Panc1 (cell line): ENCODE results near the gene RPL36. TPM values are rescaled to one million over a fixed set of nuclear protein-coding genes. Genes with fewer than 3 reads are reported as not detected.

ENCODE experiments used
- ATAC-seq: fragments of 200-7000 bp; cut with Tn5 transposase; 2 replicates; pipeline ENCODE4 v1.9.1; 2020; ENCODE audit warnings: mild to moderate bottlenecking, moderate library complexity
- BruUV-seq: library from RNA; stranded (reverse); fragments of 400-500 nt; replicated peaks from 2 replicates; lab custom pipeline; 2021; lab: Mats Ljungman, UMichigan
- CTCF ChIA-PET: fragments of 300-600 bp; sonication (Branson Sonifier 250); formaldehyde crosslinking; loops from one replicate; lab custom pipeline; 2022; ENCODE audit warnings: antibody characterized with exemption; lab: Charles Lee
- POLR2A ChIA-PET: fragments of 300-600 bp; sonication (Branson Sonifier 250); formaldehyde crosslinking; loops from one replicate; lab custom pipeline; 2022; ENCODE audit warnings: antibody characterized with exemption; lab: Charles Lee
- DNase-seq: peaks from one replicate; pipeline ENCODE4 v3.0.0-alpha.2; 2010; ENCODE audit warnings: low read depth, low spot score
- H3K27ac ChIP-seq: 2 replicates; pipeline ENCODE4 v1.5.1; 2011; ENCODE audit warnings: mild to moderate bottlenecking, low read length, inconsistent platforms
- H3K27me3 ChIP-seq: fragments of 200-500 bp; sonication (Bioruptor generic); 2 replicates; pipeline ENCODE4 v1.6.0; 2014; ENCODE audit warnings: low read length, inconsistent platforms; ENCODE audit not compliant: control insufficient read depth, insufficient read depth
- H3K36me3 ChIP-seq: fragments of 200-500 bp; sonication (Bioruptor generic); 2 replicates; pipeline ENCODE4 v1.5.1; 2014; ENCODE audit warnings: inconsistent platforms, mild to moderate bottlenecking, low read length, moderate library complexity; ENCODE audit not compliant: control insufficient read depth, insufficient read depth
- H3K4me1 ChIP-seq: 2 replicates; pipeline ENCODE4 v1.5.1; 2011; ENCODE audit warnings: inconsistent platforms, mild to moderate bottlenecking, low read length, moderate library complexity; ENCODE audit not compliant: control insufficient read depth, insufficient read depth
- H3K4me3 ChIP-seq, 2 experiments: 2 replicates each; pipeline ENCODE4 v1.5.1; 2011 to 2012; ENCODE audit warnings: low read depth in 2 of 2, low read length in 2 of 2, mild to moderate bottlenecking in 2 of 2, inconsistent platforms in 1 of 2, moderate library complexity in 1 of 2
- H3K9me3 ChIP-seq: fragments of 200-500 bp; sonication (Bioruptor generic); 2 replicates; pipeline ENCODE4 v1.5.1; 2014; ENCODE audit warnings: low read depth, mild to moderate bottlenecking, inconsistent platforms, low read length, moderate library complexity; ENCODE audit not compliant: control insufficient read depth, insufficient read depth
- POLR2AphosphoS5 ChIP-seq: IDR thresholded peaks from 2 replicates; pipeline ENCODE4 v1.6.1; 2012; ENCODE audit warnings: mild to moderate bottlenecking, low read depth, low read length, moderate library complexity
- SIN3A ChIP-seq: IDR thresholded peaks from 2 replicates; pipeline ENCODE4 v1.6.1; 2012; ENCODE audit warnings: low read depth, mild to moderate bottlenecking, low read length, moderate library complexity, borderline replicate concordance; ENCODE audit not compliant: insufficient read depth
- TCF7L2 ChIP-seq: IDR thresholded peaks from 2 replicates; pipeline ENCODE4 v1.6.1; 2011; ENCODE audit warnings: mild to moderate bottlenecking, low read depth, low read length, inconsistent platforms
- in situ Hi-C: cut with HindIII; loops from 2 replicates; pipeline ENCODE4 v1.10.0; 2016; ENCODE audit warnings: low sequenced_read_pairs, low pct_unique_long_range_greater_than_20kb
- intact Hi-C: fragments of 100-400 bp; cut with micrococcal nuclease; formaldehyde crosslinking; loops from one replicate; pipeline ENCODE4 v1.10.0; 2022; ENCODE audit not compliant: unreplicated experiment
- total RNA-seq: library from RNA; stranded (reverse); gene quantifications from one replicate; pipeline ENCODE4 v1.2.1, GENCODE V29; 2021; ENCODE audit not compliant: unreplicated experiment
- TF ChIP-seq, protein P1 (sequence below): fragments of 450-650 bp; IDR thresholded peaks from 2 replicates; pipeline ENCODE4 v1.5.1; 2017; ENCODE audit warnings: mild to moderate bottlenecking
- TF ChIP-seq, protein P2 (sequence below), 2 experiments: IDR thresholded peaks; 2 replicates each; pipeline ENCODE4 v1.6.1; 2011 to 2012; ENCODE audit warnings: low read depth in 2 of 2, control low read depth in 1 of 2, low read length in 1 of 2, mild to moderate bottlenecking in 1 of 2, moderate library complexity in 1 of 2; ENCODE audit not compliant: insufficient read depth in 1 of 2

RPL36 gene
- total RNA-seq, 1 experiment from 2014 or later, result 465 TPM

DNA sequence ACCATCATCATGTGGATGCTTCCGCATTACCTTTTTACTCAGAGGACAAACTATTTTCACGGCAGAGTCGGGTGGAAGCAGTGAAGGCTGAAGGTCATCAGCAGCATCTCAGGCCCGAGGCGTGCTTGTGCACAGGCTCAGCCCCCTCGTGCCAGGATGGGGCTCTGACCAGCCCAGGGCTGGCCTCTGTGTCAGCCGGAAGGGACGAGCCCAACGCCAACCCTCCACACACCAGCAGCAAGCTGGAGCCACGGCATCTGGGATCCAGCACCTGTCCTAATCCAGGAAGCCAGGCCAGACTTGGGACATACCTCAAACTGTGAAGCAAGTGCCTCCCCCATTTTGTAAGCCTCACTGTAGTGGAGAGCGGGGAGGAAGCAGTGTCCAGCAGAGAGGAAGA, 20.9 kb upstream of the RPL36 start:
- ATAC-seq (no peak), DNase-seq (no peak)
- Histone ChIP-seq H3K4me1 (no peaks in the 10 kb centered on the region), H3K4me3 (no peak overlapping the region), H3K27ac (no peak overlapping the region), H3K36me3 (peaks cover 11% of the 10 kb centered on the region), H3K27me3 (no peaks in the 10 kb centered on the region), H3K9me3 (no peaks in the 10 kb centered on the region)
- in situ Hi-C loops, result no loop called here
- BruUV-seq, result no TSS peak
- intact Hi-C loops, result no loop called here
- POLR2A ChIA-PET, result no interaction called here
- TF ChIP-seq SIN3A, result no peak
- TF ChIP-seq, protein P1, sequence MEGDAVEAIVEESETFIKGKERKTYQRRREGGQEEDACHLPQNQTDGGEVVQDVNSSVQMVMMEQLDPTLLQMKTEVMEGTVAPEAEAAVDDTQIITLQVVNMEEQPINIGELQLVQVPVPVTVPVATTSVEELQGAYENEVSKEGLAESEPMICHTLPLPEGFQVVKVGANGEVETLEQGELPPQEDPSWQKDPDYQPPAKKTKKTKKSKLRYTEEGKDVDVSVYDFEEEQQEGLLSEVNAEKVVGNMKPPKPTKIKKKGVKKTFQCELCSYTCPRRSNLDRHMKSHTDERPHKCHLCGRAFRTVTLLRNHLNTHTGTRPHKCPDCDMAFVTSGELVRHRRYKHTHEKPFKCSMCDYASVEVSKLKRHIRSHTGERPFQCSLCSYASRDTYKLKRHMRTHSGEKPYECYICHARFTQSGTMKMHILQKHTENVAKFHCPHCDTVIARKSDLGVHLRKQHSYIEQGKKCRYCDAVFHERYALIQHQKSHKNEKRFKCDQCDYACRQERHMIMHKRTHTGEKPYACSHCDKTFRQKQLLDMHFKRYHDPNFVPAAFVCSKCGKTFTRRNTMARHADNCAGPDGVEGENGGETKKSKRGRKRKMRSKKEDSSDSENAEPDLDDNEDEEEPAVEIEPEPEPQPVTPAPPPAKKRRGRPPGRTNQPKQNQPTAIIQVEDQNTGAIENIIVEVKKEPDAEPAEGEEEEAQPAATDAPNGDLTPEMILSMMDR, result no peak
- TF ChIP-seq, protein P2, sequence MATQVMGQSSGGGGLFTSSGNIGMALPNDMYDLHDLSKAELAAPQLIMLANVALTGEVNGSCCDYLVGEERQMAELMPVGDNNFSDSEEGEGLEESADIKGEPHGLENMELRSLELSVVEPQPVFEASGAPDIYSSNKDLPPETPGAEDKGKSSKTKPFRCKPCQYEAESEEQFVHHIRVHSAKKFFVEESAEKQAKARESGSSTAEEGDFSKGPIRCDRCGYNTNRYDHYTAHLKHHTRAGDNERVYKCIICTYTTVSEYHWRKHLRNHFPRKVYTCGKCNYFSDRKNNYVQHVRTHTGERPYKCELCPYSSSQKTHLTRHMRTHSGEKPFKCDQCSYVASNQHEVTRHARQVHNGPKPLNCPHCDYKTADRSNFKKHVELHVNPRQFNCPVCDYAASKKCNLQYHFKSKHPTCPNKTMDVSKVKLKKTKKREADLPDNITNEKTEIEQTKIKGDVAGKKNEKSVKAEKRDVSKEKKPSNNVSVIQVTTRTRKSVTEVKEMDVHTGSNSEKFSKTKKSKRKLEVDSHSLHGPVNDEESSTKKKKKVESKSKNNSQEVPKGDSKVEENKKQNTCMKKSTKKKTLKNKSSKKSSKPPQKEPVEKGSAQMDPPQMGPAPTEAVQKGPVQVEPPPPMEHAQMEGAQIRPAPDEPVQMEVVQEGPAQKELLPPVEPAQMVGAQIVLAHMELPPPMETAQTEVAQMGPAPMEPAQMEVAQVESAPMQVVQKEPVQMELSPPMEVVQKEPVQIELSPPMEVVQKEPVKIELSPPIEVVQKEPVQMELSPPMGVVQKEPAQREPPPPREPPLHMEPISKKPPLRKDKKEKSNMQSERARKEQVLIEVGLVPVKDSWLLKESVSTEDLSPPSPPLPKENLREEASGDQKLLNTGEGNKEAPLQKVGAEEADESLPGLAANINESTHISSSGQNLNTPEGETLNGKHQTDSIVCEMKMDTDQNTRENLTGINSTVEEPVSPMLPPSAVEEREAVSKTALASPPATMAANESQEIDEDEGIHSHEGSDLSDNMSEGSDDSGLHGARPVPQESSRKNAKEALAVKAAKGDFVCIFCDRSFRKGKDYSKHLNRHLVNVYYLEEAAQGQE (IDR thresholded peaks at IDR 0.05; ENCODE audit: insufficient read depth in 1 of 2, low read depth in 2 of 2, low read length in 1 of 2), result no peak
- TF ChIP-seq POLR2AphosphoS5, result no peak
- no peak for TF ChIP-seq TCF7L2
- CTCF ChIA-PET, result no interaction called here

DNA sequence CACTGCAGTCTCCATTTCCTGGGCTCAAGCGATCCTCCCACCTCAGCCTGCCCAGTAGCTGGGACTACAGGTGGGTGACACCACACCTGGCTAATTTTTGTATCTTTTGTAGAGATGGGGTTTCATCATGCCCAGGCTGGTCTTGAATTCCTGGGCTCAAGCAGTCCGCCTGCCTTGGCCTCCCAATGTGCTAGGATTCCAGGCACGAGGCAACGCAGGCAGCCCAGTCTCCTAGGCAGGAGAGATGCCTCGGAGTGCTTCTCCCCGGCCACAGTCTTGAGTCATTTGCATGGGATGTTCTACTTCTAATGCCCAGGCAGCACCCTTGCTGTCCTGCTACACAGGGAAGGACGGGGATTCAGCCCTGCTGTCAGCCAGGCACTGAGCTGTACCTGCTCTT, 18.5 kb upstream of the RPL36 start:
- Histone ChIP-seq H3K27me3 (no peaks in the 10 kb centered on the region), H3K4me1 (no peaks in the 10 kb centered on the region), H3K9me3 (no peaks in the 10 kb centered on the region), H3K27ac (no peak overlapping the region), H3K4me3 (no peak overlapping the region), H3K36me3 (peaks cover 3% of the 10 kb centered on the region; the same call in 1 of the 2 replicates)
- POLR2A ChIA-PET, result interaction anchor here (0.5 kb wide), 1 partner anchor 38 kb away, joined by 5 read pairs; no protein-coding TSS in a partner anchor
- intact Hi-C loops, result no loop called here
- TF ChIP-seq, protein P2 (IDR thresholded peaks at IDR 0.05; ENCODE audit: insufficient read depth in 1 of 2, low read depth in 2 of 2, low read length in 1 of 2), result no peak
- no peak for DNase-seq
- in situ Hi-C loops, result no loop called here
- CTCF ChIA-PET, result no interaction called here
- ATAC-seq, result no peak
- no TSS peak for BruUV-seq
